Forelimb muscle (tissue), 1 donor: ENCODE measurements around the gene ZNF536. TPM values are rescaled to one million over a fixed set of nuclear protein-coding genes. Genes with fewer than 3 reads are reported as not detected.
"Not testable (repeated sequence)": the region's sequence is repeated elsewhere in the genome, so short reads cannot be mapped to it uniquely, and the experiment has no call there.

Experiments used
- DNase-seq: peaks from one replicate; pipeline ENCODE4 v3.0.0-alpha.2; 2013; ENCODE audit warnings: low read depth
- polyA plus RNA-seq: library from polyadenylated mRNA; unstranded; fragments of 120-200 nt; gene quantifications from one replicate; pipeline ENCODE4 v1.2.1, GENCODE V29; 2013; ENCODE audit not compliant: insufficient read length

The ZNF536 gene
- polyA plus RNA-seq, 1 donor: 2.3 TPM

GRCh38 chr19:30388327-30388726, 16.1 kb downstream of the ZNF536 start:
- DNase-seq: no peak

GRCh38 chr19:30388819-30389218, 16.6 kb downstream of the ZNF536 start:
- no peak for DNase-seq

GRCh38 chr19:30390356-30390988, 18.3 kb downstream of the ZNF536 start:
- no peak for DNase-seq

- no peak for DNase-seq
Measured at GRCh38 chr19:30391052-30391451, 18.9 kb downstream of the ZNF536 start.

- no peak for DNase-seq
Measured at GRCh38 chr19:30391554-30392551, 19.7 kb downstream of the ZNF536 start.

GRCh38 chr19:30393046-30393445, 20.9 kb downstream of the ZNF536 start:
- DNase-seq: no peak

- DNase-seq: no peak
Measured at GRCh38 chr19:30393729-30394480, 21.7 kb downstream of the ZNF536 start.

- no peak for DNase-seq
Measured at GRCh38 chr19:30394481-30395151, 22.4 kb downstream of the ZNF536 start.

GRCh38 chr19:30395283-30395682, 23.1 kb downstream of the ZNF536 start:
- no peak for DNase-seq

GRCh38 chr19:30398539-30398938, 26.4 kb downstream of the ZNF536 start:
- not testable (repeated sequence) for DNase-seq

GRCh38 chr19:30401956-30402355, 29.8 kb downstream of the ZNF536 start:
- DNase-seq: no peak

- no peak for DNase-seq
Measured at GRCh38 chr19:30402436-30403202, 30.4 kb downstream of the ZNF536 start.

- no peak for DNase-seq
Measured at GRCh38 chr19:30403203-30403985, 31.2 kb downstream of the ZNF536 start.

- DNase-seq: no peak
Measured at GRCh38 chr19:30406220-30407067, 34.3 kb downstream of the ZNF536 start.

- no peak for DNase-seq
Measured at GRCh38 chr19:30407068-30407709, 35.0 kb downstream of the ZNF536 start.

GRCh38 chr19:30408734-30409301, 36.6 kb downstream of the ZNF536 start:
- DNase-seq: no peak

GRCh38 chr19:30411714-30412113, 39.5 kb downstream of the ZNF536 start:
- no peak for DNase-seq

GRCh38 chr19:30416375-30416774, 44.2 kb downstream of the ZNF536 start:
- DNase-seq: no peak
